Neuronal stem cell (in vitro differentiated cells): ENCODE data around the gene LRRC46.
A peak's percentile ranks its signal among the peaks of the same experiment; 100 is the strongest.

Experiments used
- DNase-seq: peaks from one replicate; pipeline ENCODE4 v3.0.0-alpha.2; 2013; ENCODE audit warnings: low spot score
- H2AFZ ChIP-seq: one replicate; pipeline ENCODE4 v1.6.1; 2013; ENCODE audit warnings: mild to moderate bottlenecking, low read length, inconsistent platforms
- H2AK5ac ChIP-seq: 2 replicates; pipeline ENCODE4 v1.6.1; 2013; ENCODE audit warnings: low read depth, mild to moderate bottlenecking, inconsistent platforms, low read length, moderate library complexity, mixed read lengths
- H2BK120ac ChIP-seq: 2 replicates; pipeline ENCODE4 v1.6.1; 2013; ENCODE audit warnings: low read depth, mild to moderate bottlenecking, inconsistent platforms, low read length, moderate library complexity, mixed read lengths
- H2BK12ac ChIP-seq: one replicate; pipeline ENCODE4 v1.6.1; 2013; ENCODE audit warnings: low read length, inconsistent platforms
- H2BK15ac ChIP-seq: 2 replicates; pipeline ENCODE4 v1.6.1; 2013; ENCODE audit warnings: mild to moderate bottlenecking, low read length, inconsistent platforms, mixed read lengths
- H2BK5ac ChIP-seq: one replicate; pipeline ENCODE4 v1.6.1; 2013; ENCODE audit warnings: inconsistent platforms, mild to moderate bottlenecking, low read length, moderate library complexity
- H3K14ac ChIP-seq: one replicate; pipeline ENCODE4 v1.6.1; 2013; ENCODE audit warnings: low read length, inconsistent platforms
- H3K18ac ChIP-seq: 2 replicates; pipeline ENCODE4 v1.6.1; 2013; ENCODE audit warnings: low read length, inconsistent platforms
- H3K23ac ChIP-seq: 2 replicates; pipeline ENCODE4 v1.6.1; 2013; ENCODE audit warnings: low read depth, mild to moderate bottlenecking, mixed read lengths, low read length, inconsistent platforms; ENCODE audit not compliant: poor library complexity
- H3K27ac ChIP-seq: replicated peaks from 3 replicates; pipeline ENCODE4 v1.5.1; 2013; ENCODE audit warnings: low read length, inconsistent platforms
- H3K27me3 ChIP-seq, 3 experiments: 2 replicates each; pipeline ENCODE4 v1.6.1; 2013; ENCODE audit warnings: low read length in 3 of 3, mild to moderate bottlenecking in 2 of 3, inconsistent platforms in 1 of 3, low read depth in 1 of 3, mixed read lengths in 1 of 3, moderate library complexity in 1 of 3; ENCODE audit not compliant: control insufficient read depth in 3 of 3, insufficient read depth in 3 of 3
- H3K36me3 ChIP-seq, 2 donors: replicated peaks in 1 of 2; 2 replicates each; pipeline ENCODE4 v1.6.1; 2013; ENCODE audit warnings: low read length in 2 of 2; ENCODE audit not compliant: control insufficient read depth in 2 of 2, insufficient read depth in 2 of 2
- H3K4ac ChIP-seq: 2 replicates; pipeline ENCODE4 v1.6.1; 2013; ENCODE audit warnings: inconsistent platforms, mild to moderate bottlenecking, low read length, moderate library complexity
- H3K4me1 ChIP-seq, 2 donors: 1 replicate in 1 of 2; 2 replicates in 1 of 2; pipeline ENCODE4 v1.6.1; 2013; ENCODE audit warnings: low read length in 2 of 2, low read depth in 1 of 2; ENCODE audit not compliant: control insufficient read depth in 2 of 2, insufficient read depth in 1 of 2
- H3K4me2 ChIP-seq: one replicate; pipeline ENCODE4 v1.6.1; 2013; ENCODE audit warnings: mild to moderate bottlenecking, low read length, inconsistent platforms; ENCODE audit not compliant: insufficient read depth, poor library complexity, severe bottlenecking
- H3K4me3 ChIP-seq, 2 donors: 2 replicates each; pipeline ENCODE4 v1.5.1; 2013; ENCODE audit warnings: low read length in 2 of 2, mild to moderate bottlenecking in 2 of 2, inconsistent platforms in 1 of 2, moderate library complexity in 1 of 2
- H3K79me1 ChIP-seq: one replicate; pipeline ENCODE4 v1.6.1; 2013; ENCODE audit warnings: low read depth, mild to moderate bottlenecking, inconsistent platforms, low read length, moderate library complexity
- H3K9ac ChIP-seq: one replicate; pipeline ENCODE4 v1.6.1; 2013; ENCODE audit warnings: mild to moderate bottlenecking, low read depth, low read length, inconsistent platforms; ENCODE audit not compliant: poor library complexity
- H3K9me3 ChIP-seq, 2 donors: replicated peaks in 1 of 2; 2 replicates each; pipeline versions ENCODE3 to v1.6.1; 2013; ENCODE audit warnings: low read length in 2 of 2, mild to moderate bottlenecking in 2 of 2, inconsistent platforms in 1 of 2, low read depth in 1 of 2, mixed read lengths in 1 of 2, moderate library complexity in 1 of 2; ENCODE audit not compliant: control insufficient read depth in 2 of 2, insufficient read depth in 1 of 2
- H4K8ac ChIP-seq: one replicate; pipeline ENCODE4 v1.6.1; 2013; ENCODE audit warnings: low read depth, mild to moderate bottlenecking, inconsistent platforms, low read length, moderate library complexity
- H4K91ac ChIP-seq: one replicate; pipeline ENCODE4 v1.6.1; 2013; ENCODE audit warnings: low read length, low read depth, mild to moderate bottlenecking, inconsistent platforms; ENCODE audit not compliant: poor library complexity
- WGBS, 2 donors: extraction: QIAGEN DNeasy Blood & Tissue Kit; methylation state at CpG; one replicate each; pipeline ENCODE4 v1.1.7; 2013; ENCODE audit warnings: missing lambda C conversion rate in 2 of 2, mixed read lengths in 1 of 2; ENCODE audit not compliant: insufficient read length in 2 of 2, insufficient replicate concordance in 1 of 2; ENCODE audit errors: extremely low coverage in 2 of 2; 5-methylcytosine and 5-hydroxymethylcytosine counted together

The LRRC46 gene

GRCh38 chr17:47836601-47837000 lies 5.1 kb downstream of the LRRC46 start:
- H2AFZ ChIP-seq, result no peak overlapping the region
- no peak for DNase-seq
- no peak overlapping the region for H4K91ac ChIP-seq
- H3K18ac ChIP-seq, result no peak overlapping the region
- H4K8ac ChIP-seq, result no peak overlapping the region
- H3K79me1 ChIP-seq, result peaks cover 11% of the 10 kb centered on the region
- H3K27ac ChIP-seq, result no peak overlapping the region
- no peak overlapping the region for H3K4me2 ChIP-seq
- no peak overlapping the region for H3K9ac ChIP-seq
- no peak overlapping the region for H2BK12ac ChIP-seq
- no CpG with 5 or more reads among the region's 6 CpGs for WGBS, 2 donors
- H3K36me3 ChIP-seq, result peaks cover 13 to 26% of the 10 kb centered on the region in 2 donors
- no peak overlapping the region for H3K14ac ChIP-seq
- H2AK5ac ChIP-seq, result no peak overlapping the region
- no peak overlapping the region for H3K4ac ChIP-seq
- no peak overlapping the region for H3K4me3 ChIP-seq
- no peaks in the 10 kb centered on the region for H3K9me3 ChIP-seq
- H3K23ac ChIP-seq, result no peak overlapping the region
- no peak overlapping the region for H2BK5ac ChIP-seq
- no peak overlapping the region for H2BK15ac ChIP-seq
- peaks cover 8 to 13% of the 10 kb centered on the region in 2 donors for H3K4me1 ChIP-seq
- no peak overlapping the region for H2BK120ac ChIP-seq
- H3K27me3 ChIP-seq, result no peaks in the 10 kb centered on the region

- Histone ChIP-seq H3K4me2 (no peak overlapping the region), H3K36me3 (peaks cover 13 to 26% of the 10 kb centered on the region in 2 donors), H2BK120ac (no peak overlapping the region), H3K4me3 (no peak overlapping the region), H3K79me1 (peaks cover 11% of the 10 kb centered on the region), H3K27ac (no peak overlapping the region), H3K9me3 (no peaks in the 10 kb centered on the region), H3K18ac (no peak overlapping the region), H3K23ac (no peak overlapping the region), H2BK12ac (no peak overlapping the region), H3K4me1 (peaks cover 6 to 9% of the 10 kb centered on the region in 2 donors), H3K27me3 (no peaks in the 10 kb centered on the region), H2BK5ac (no peak overlapping the region), H3K9ac (no peak overlapping the region), H3K14ac (no peak overlapping the region), H2AK5ac (no peak overlapping the region), H4K91ac (no peak overlapping the region), H3K4ac (no peak overlapping the region), H4K8ac (no peak overlapping the region), H2AFZ (no peak overlapping the region), H2BK15ac (no peak overlapping the region)
- WGBS, 2 donors, result no CpG with 5 or more reads among the region's 13 CpGs
- no peak for DNase-seq
These were observed 6.0 kb downstream of the LRRC46 start for GRCh38 chr17:47837401-47838039.

GRCh38 chr17:47838636-47839035 lies 7.2 kb downstream of the LRRC46 start:
- no peak overlapping the region for H3K14ac ChIP-seq
- no peak overlapping the region for H2BK5ac ChIP-seq
- H3K36me3 ChIP-seq, result peaks cover 13 to 26% of the 10 kb centered on the region in 2 donors
- H3K9me3 ChIP-seq, result no peaks in the 10 kb centered on the region
- no peak overlapping the region for H3K4me3 ChIP-seq
- no peak overlapping the region for H3K4ac ChIP-seq
- H3K9ac ChIP-seq, result peak overlapping the region; percentile 15
- H2AK5ac ChIP-seq, result peak overlapping the region; percentile 21
- H3K79me1 ChIP-seq, result peaks cover 11% of the 10 kb centered on the region
- no peak overlapping the region for H3K4me2 ChIP-seq
- H3K18ac ChIP-seq, result no peak overlapping the region
- DNase-seq, result no peak
- H2BK15ac ChIP-seq, result no peak overlapping the region
- peaks cover 9 to 13% of the 10 kb centered on the region in 2 donors for H3K4me1 ChIP-seq
- H3K27me3 ChIP-seq, result peaks cover 0 to 3% (median 0%) of the 10 kb centered on the region in 3 experiments
- no peak overlapping the region for H2BK120ac ChIP-seq
- no peak overlapping the region for H4K8ac ChIP-seq
- H3K27ac ChIP-seq, result no peak overlapping the region
- H4K91ac ChIP-seq, result no peak overlapping the region
- H3K23ac ChIP-seq, result peak overlapping the region; percentile 49
- no peak overlapping the region for H2BK12ac ChIP-seq
- no CpG with 5 or more reads among the region's 13 CpGs for WGBS, 2 donors
- H2AFZ ChIP-seq, result no peak overlapping the region

GRCh38 chr17:47839071-47839470 lies 7.6 kb downstream of the LRRC46 start:
- Histone ChIP-seq H2BK120ac (no peak overlapping the region), H2AFZ (no peak overlapping the region), H3K9me3 (no peaks in the 10 kb centered on the region), H3K4me2 (no peak overlapping the region), H3K14ac (no peak overlapping the region), H2BK5ac (no peak overlapping the region), H3K23ac (no peak overlapping the region), H2BK12ac (no peak overlapping the region), H3K79me1 (peaks cover 11% of the 10 kb centered on the region), H3K9ac (peak overlapping the region; percentile 18), H2BK15ac (no peak overlapping the region), H3K36me3 (peaks cover 13 to 26% of the 10 kb centered on the region in 2 donors), H2AK5ac (no peak overlapping the region), H3K18ac (no peak overlapping the region), H3K4me3 (no peak overlapping the region), H3K27ac (no peak overlapping the region), H4K8ac (no peak overlapping the region), H3K27me3 (peaks cover 0 to 7% (median under 1%) of the 10 kb centered on the region in 3 experiments), H3K4me1 (peaks cover 9 to 13% of the 10 kb centered on the region in 2 donors), H3K4ac (no peak overlapping the region), H4K91ac (no peak overlapping the region)
- no peak for DNase-seq
- no CpG with 5 or more reads among the region's 5 CpGs for WGBS, 2 donors
